HG02852 (cell line): Measurements from ENCODE around the gene CTNNA3.
A peak's percentile ranks its signal among the peaks of the same experiment; 100 is the strongest.

Experiments
- ATAC-seq: cut with Tn5 transposase; IDR thresholded peaks from one replicate; pipeline ENCODE4 v1.9.1; 2021; ENCODE audit warnings: mild to moderate bottlenecking, moderate library complexity; ENCODE audit not compliant: unreplicated experiment

The CTNNA3 gene

DNA sequence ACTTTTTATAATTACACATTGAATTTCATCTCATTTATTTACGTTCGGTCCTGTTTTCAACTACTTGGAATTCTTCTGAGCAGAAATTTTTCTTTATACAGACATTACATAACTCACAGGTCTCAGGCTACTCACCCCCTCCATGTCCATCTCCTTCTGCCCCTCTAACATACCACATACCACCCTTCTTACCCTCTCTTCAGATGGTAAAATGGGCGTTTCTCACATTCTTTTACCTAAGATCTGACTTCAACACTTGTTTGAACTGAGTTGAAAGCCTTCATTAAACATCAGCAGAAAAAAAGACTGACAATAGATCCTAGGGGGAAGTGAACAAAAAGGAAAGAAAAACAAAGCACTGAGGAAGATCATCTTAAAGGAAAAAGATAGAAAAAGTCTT is 309.7 kb downstream of the CTNNA3 start:
- no peak for ATAC-seq

DNA sequence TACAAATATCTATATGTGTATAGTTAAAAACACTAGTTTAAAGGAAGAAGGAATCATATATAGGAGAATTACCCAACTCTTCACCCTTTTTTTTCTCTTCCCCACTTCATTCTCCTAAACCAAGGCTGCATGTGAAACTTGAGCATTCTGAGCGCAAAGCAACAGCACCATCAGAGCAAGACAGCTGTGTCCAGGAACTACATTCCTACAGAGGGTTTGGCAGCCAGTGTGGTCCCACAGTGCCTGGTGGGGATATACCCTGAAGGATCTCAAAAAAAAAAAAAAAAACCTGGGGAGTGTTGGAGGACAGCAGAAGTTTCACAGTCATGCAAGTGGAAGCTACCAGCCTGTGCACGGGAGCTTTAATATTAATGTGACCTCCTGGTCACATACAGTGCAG is 310.4 kb downstream of the CTNNA3 start:
- ATAC-seq, result no peak

DNA sequence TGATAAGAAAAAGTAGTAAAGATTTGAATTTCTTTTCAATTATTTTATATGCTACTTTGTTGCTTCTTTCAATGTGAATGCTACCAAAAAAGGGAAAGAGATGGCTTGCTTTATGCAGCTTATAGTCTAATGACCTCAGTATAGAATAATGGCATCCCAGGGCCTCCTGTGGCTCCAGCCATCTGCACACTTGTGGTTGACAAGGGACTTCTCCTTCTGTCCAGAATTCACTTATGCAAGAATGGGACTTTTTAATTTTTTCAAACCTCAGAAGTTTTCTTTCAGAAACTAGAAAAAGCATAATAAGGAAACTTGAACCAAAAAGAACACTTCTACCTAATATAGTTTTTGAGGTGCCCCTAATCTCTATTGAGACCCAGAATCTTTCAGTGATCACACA is 310.9 kb downstream of the CTNNA3 start:
- peak; percentile 56 for ATAC-seq

DNA sequence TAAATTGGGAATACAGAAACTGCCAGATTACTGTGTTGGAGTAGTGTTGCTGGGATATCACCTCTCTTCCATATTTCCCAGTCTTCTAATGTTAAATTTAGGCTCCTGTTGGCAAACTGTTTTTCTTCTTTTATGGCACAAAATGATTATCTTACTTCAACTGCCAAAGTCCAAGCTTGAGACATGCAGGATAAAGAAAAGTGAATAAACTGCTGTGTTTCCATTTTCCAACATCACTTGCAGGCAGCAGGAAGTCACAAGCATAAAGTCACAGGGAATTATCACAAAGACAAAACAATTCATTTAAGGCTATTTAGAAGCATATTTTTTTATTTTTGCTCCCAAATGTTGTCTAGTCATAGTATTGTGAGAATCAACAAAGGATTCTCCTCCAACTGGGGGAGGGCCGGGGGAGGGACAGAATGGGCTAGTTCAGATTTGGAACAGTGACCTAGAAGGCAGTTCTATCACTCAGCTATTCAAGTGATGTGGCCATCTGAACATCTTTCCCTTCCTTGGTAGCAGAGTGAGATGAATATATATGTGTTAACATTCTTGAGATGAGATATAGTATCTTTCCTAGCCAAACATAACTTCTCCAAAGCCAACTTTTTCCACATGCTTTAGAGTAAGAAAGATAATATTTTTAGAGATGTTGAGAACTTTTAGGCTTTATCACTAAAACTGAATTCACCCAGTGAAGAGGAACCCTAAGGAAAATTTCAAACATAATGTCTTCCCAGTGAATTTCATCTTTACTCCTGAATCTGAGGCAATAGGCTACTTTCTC is 364.7 kb downstream of the CTNNA3 start:
- ATAC-seq, result no peak

DNA sequence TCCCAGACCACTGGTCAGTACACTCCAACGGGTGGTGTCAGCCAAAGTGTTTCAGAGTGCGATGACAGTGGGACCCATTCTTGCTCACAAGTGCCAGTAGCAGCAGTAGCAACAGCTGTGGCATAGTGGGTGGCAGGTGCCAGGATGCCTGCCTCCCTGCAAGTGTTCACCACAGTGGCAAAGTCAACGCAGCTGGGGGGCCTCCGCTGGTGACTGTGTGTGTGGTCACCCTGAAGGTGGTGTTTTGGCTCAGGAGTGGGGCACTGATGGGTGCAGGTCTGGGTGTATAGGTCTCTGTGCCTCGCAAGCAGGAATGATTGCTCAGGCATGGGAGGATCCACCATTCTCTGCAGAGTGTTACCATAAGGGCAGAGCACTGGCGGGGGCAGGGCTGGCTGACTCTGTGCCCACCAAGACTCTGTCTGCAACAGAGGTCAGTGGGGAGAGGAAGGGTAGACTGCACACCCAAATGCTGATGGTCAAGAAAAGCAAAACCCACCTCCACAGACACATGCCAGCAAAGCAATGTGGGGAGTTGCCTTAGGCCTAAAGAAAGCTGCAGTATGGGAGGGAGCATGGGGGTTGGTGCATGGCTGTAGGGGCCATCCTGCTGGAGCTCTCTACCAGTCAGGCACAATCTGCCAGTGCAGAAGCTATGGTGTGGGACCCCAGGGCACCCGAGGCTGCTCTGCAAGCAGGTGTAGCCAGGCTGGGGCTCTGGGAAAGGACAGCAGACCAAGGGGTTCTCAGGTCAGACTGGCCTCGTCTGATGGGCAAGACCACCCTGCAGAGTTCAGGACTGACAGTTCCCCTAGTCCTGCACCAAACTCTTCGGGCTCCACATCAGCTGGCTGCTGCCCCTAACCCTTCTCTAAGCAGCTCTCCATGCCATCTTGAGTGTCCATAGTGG is 368.1 kb downstream of the CTNNA3 start:
- no peak for ATAC-seq

DNA sequence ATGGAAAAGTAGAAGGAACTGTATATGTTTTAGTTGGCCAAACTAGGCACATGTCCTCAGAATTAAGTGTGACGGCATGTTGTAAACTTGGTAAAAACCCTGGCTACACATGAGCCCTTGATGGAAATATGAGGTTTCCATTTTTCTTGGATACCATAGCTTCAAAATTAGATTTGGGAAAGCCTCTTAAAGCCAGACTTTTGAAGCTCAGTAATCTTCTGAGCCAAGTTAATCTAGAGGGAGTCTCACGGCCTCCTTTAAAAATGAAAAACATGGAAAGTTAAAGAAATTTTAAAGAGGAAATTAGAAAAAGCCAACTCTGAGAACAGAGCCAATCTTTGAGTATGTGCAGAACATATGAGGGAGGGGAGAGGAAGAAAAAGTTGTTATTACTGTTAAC is 376.0 kb downstream of the CTNNA3 start:
- ATAC-seq, result no peak

DNA sequence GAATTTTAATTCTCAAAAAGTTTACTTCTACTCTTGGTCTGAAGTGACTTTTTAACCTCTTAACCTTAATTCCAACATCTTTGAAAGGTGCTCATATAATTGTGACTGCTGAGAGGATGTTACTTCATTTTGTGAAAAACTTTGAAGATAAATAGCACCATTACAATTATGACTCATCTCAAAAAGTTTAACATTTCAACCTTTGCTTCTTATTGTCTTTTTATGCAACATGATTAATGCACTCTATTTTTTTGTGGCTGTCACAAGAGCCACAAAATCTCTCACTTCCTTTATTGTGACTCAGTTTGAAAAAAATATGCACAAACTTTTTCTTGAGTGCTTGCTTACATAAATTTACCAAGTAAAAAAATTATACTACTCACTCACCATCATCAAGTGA is 387.1 kb downstream of the CTNNA3 start:
- no peak for ATAC-seq

DNA sequence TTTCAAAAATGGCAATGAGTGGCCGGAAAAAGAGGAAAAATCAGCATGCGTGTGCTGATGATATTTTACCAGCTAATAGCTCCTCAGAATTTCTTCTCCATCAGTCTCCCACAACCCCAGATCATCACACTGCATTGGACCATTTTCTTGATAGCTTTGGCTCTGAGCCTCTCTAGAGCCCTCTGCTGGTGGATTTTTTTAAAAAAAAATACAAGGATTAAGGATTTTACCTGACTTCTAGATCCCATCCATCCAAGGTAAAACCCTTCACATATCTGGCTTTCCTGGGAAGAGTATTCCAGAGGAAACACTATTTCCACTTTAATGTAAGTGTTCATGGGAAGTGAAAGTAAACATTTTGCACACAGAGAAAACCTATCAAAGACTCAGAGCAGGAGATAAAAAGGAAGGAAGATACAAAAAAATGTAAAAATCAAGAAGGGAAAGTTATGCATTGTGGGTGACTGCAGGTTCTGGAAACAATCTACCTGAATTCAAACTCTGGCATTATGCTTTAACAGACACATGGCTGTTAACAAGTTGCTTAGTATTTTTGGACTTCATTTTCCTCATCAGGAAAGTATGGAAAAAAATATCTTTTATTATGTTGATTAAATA is 389.3 kb downstream of the CTNNA3 start:
- ATAC-seq, result no peak

DNA sequence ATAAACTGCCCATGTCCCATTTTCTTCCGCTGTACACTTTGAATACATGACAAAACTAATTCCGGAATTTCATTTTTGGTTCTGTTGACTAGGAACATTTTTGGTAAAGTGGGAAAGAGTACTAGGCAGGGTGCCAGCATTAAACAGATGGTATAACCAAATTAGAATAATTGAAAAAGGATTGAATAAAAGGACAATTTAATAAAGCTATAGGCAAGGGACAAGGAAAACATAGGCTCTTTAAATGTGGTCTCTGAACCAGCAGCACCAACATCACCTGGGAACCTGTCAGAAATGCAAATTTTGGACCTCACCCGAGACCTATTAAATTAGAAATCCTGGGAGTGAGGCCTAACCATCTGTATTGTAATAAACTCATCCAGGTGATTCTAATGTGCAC is 393.3 kb downstream of the CTNNA3 start:
- no peak for ATAC-seq

DNA sequence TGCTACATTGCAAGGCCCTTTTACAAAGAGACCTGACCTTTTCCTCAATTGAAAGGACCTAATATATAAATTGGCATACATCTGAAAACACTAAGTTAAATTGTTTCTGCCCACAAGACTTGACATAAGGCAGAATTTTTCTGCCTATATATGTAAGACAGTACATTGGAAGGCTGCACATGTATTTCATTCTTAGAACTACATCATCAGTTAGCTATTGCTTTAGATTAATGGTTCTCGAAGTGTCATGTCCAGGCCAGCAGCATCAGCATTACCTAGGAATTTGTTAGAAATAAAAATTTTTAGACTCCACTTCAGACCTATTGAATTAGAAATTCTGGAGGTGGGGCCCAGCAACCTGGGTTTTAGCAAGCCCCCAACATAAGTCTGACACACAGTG is 396.2 kb downstream of the CTNNA3 start:
- no peak for ATAC-seq

DNA sequence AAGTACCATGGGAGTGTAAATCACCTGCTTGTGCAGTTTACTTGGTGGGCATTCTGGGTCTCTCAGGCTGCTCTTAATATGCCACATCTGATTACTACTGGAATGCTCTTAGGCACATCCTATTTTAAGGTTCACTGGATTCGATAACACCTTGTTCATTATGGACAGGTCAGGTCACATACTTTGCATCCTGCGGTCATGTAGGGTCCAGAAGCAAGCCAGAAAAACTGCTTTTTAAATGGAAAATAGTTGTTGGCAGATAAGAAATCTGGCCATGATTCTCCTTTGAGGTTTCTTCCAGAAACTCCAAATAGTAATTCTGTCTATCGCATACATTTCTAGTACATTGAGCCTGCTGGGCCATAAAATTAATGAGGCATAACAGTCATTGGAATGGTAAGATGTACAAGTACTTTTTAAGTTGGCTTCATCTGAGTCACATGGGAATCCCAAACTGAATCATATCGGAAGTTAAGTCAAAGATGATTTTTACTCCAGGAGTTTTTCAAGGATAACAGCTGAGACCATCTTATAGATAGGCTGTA is 398.3 kb downstream of the CTNNA3 start:
- no peak for ATAC-seq

DNA sequence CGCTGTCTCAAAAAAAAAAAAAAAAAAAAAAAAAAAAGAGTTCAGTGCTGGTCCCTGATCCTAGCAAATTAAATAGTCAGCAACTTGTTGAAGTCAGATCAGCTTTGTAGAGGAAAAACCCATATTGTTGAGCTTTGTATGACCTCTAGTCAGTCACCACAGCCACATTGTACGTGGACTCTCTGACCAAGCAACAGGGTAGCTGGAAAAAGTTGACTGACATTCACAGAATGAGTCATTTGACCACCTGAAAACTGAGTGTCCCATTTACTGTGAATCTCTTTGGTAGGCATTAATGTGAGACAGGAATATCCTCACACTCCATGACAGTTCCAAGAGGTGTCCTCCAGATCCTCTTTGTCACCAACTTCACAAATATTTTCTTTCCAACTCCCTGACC is 399.1 kb downstream of the CTNNA3 start:
- no peak for ATAC-seq

DNA sequence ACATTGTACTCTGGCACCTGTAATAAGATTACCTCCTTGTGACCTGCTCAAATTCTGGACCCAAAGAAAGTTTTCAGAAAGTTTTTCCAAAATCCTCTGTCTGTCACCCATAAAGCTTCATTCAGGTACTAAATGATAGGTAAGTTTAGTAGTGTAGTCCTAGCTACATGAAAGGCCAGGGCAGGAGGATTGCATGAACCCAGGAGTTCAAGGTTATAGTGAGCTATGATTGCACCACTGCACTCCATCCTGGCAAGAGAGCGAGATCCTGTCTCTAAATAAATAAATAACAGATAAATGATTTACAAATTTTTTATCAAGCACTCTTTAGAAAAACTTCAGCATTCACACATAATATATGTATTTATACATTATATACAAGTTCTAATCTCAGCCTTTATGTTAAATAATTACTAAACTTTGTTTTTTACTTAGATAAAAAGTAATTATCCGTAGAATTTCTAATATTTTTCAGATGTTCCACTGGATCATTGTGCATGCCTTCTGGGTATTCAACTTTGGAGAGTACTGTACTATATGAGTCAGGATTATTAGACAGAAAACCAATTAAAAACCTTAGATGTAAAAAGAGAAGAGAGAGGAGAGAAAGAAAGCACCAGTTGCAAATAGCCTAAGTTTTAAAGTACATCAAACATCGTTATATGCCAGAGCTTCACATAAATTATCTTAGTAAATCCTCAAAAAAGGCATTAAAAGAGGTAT is 407.1 kb downstream of the CTNNA3 start:
- ATAC-seq, result no peak

DNA sequence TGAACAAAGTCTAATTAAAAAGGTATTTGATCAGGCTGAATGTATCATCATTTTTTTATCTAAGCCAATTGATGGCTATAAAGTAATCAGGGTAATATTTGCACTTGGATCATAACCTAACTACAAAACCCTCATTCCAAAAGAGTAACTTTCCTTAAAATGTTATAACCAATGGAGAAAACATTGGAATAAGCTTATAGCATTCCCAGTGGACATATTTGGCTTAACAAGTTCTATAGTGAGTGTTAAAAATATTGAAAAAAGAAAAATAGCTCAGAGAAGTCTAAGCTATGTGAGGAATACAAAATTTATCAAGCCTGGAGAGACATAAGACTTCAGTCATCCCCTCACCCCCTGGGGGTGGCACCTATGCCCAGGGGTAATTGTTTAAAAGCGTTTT is 411.4 kb downstream of the CTNNA3 start:
- no peak for ATAC-seq

DNA sequence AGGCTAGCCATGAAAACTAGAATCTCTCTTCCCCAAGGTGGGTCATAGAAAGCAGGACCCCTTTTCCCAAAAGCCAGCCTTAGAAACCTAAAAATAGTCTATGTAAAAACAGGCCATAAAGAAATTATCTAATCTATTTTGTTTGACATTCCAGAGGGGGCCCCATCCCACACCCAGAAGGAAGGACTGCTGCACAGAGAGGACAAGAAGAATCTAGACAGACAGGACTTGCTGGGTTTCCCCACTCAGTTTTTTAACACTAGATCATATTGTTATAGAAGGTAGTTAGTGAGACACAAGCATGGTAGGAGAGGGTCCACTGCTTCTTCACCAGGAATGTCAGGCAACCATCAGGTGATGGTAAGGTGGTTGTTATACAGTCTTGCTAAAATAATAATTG is 413.1 kb downstream of the CTNNA3 start:
- no peak for ATAC-seq

DNA sequence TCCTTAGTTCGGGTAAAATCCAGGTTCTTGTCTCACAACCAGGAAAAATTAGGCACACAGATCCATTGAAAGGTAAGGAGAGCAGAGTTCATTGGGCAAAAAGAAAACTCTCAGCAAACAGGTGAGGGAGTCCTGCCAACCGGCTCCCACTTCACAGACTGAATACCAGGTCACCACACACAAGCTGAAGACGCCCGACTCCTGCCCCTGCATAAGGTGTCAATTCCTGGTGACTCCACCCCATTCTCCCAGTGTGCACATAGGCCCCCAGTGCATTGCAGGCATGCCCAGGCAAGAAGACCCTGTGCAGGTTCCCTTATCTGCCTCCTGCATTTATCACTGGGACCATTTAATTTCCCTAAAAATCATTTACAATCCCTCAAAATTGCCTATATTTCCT is 415.6 kb downstream of the CTNNA3 start:
- no peak for ATAC-seq

DNA sequence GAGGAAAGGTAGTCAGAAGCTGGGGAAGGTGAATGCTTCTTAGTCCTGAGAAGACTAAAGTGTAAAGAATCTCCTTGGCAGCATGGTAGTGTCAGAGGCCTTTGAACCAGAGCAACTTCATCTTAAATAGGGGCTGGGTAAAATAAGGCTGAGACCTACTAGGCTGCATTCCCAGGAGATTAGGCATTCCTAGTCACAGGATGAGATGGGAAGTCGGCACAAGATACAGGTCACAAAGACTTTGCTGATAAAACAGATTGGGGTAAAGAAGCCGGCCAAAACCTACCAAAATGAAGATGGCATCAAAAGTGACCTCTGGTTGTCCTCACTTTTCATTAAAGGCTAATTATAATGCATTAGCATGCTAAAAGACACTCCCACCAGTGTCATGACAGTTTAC is 418.6 kb downstream of the CTNNA3 start:
- ATAC-seq, result no peak

DNA sequence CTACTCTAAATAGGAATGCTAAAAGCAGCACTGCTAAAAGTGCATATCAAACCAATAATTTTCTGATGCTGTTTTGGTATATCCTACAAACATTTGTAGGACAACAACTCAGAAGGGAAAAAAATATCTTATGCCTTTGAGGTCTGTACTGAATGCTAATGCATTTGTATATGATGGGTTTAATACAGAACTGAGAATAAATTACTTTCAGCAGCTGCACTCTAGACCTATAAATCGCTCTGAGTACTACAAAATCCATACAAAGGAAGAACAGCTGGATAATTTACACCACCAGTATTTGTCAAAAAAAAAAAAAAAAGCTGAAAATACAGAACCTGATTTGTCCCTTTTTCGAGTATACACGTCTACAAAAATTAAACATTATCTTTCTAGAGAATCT is 426.2 kb downstream of the CTNNA3 start:
- no peak for ATAC-seq

DNA sequence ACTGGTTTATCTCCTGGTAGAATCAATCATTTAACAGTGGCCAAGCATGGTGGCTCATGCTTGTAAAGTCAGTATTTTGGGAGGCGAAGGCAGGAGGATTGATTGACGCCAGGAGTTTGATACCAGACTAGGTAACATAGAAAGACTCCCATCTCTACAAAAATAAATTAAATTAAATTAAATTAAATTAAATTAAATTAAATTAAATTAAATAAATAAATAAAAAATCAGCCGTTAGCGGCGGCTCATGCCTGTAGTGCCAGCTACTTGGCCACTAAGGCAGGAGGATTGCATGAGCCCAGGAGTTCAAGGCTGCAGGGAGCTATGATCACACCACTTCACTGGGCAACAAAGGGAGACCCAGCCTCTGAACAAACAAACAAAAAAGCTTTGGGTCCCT is 427.8 kb downstream of the CTNNA3 start:
- ATAC-seq, result no peak

DNA sequence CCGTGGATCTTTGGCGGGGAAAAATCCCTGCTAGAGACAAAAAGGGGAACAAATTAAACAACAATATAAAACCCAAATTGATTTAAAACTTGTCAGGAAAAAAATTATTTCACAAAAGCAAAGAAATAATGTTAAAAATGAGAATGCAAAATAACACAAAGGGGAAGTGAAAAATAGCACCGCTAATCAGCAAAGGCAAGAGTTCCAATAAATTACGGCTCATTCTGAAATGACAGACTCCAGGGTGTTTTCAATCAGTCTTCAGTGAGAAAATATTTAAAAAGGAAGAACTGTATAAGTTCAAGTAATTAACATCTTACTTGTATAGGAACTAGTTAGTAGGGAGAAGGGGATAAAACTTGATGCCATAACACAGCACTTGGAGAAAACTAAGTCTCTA is 433.3 kb downstream of the CTNNA3 start:
- no peak for ATAC-seq

DNA sequence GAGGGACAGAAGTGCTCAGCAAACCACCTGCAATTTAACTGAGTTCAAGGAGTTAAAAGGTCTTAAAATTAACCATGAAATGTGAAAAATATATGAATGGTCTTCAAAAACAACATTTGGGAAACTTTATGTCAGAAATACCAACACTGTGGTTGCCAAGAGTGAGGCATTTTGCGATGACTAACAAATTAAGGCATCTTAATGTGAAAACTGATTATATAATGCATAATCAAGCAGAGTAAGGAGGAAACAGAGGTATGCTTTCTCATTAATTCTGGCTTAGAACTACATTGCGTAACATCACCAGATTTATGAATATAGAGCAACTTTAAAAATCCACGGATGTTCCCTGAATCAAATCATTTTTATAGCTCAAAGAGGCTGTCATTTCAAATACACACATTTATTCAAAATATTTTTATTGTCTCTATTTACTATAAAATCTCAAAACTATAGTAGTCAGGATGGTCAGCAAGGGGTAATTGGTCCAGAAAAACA is 434.6 kb downstream of the CTNNA3 start:
- no peak for ATAC-seq
